Ishikawa (cell line): ENCODE data around the gene TBPL1.

ENCODE experiments used
- CEBPB ChIP-seq: IDR thresholded peaks from 2 replicates; pipeline ENCODE4 v1.6.1; 2012
- CREB1 ChIP-seq: IDR thresholded peaks from 2 replicates; pipeline ENCODE4 v1.6.1; 2012; ENCODE audit warnings: low read depth
- EP300 ChIP-seq: IDR thresholded peaks from 2 replicates; pipeline ENCODE4 v1.6.1; 2012; ENCODE audit warnings: borderline replicate concordance
- MAX ChIP-seq: IDR thresholded peaks from 2 replicates; pipeline ENCODE4 v1.6.1; 2012
- NFIC ChIP-seq: IDR thresholded peaks from 2 replicates; pipeline ENCODE4 v1.6.1; 2012
- RAD21 ChIP-seq: IDR thresholded peaks from 2 replicates; pipeline ENCODE4 v1.6.1; 2012; ENCODE audit warnings: low read depth
- REST ChIP-seq: IDR thresholded peaks from 2 replicates; pipeline ENCODE4 v1.6.1; 2012; ENCODE audit warnings: low read depth, mild to moderate bottlenecking
- TAF1 ChIP-seq: IDR thresholded peaks from 2 replicates; pipeline ENCODE4 v1.6.1; 2012; ENCODE audit warnings: low read depth, mild to moderate bottlenecking
- TCF12 ChIP-seq: IDR thresholded peaks from 2 replicates; pipeline ENCODE4 v1.6.1; 2012; ENCODE audit warnings: low read depth
- TEAD4 ChIP-seq: IDR thresholded peaks from 2 replicates; pipeline ENCODE4 v1.6.1; 2012
- YY1 ChIP-seq: IDR thresholded peaks from 2 replicates; pipeline ENCODE4 v1.6.1; 2012; ENCODE audit warnings: low read depth
- ZBTB7A ChIP-seq: IDR thresholded peaks from 2 replicates; pipeline ENCODE4 v1.6.1; 2012; ENCODE audit warnings: low read depth

- TF ChIP-seq REST, result no peak
- TF ChIP-seq EP300, result no peak
- no peak for TF ChIP-seq TAF1
- no peak for TF ChIP-seq MAX
- no peak for TF ChIP-seq RAD21
- TF ChIP-seq NFIC, result no peak
- TF ChIP-seq TCF12, result no peak
- no peak for TF ChIP-seq TEAD4
- TF ChIP-seq CEBPB, result no peak
- no peak for TF ChIP-seq CREB1
- no peak for TF ChIP-seq YY1
- TF ChIP-seq ZBTB7A, result no peak
These were observed 16.4 kb downstream of the TBPL1 start for GRCh38 chr6:133969285-133969920.
